DOHH2 (cell line): ENCODE measurements around the gene MYO1G.

Experiments
- H3F3A ChIP-seq: fragments of 200-600 bp; sonication (generic), shearing (Covaris generic); 2 replicates; pipeline ENCODE4 v1.6.0; 2016; ENCODE audit warnings: antibody characterized with exemption, mild to moderate bottlenecking; ENCODE audit not compliant: control insufficient read depth, insufficient read depth
- H3K27ac ChIP-seq: fragments of 200-600 bp; sonication (generic); 2 replicates; pipeline ENCODE4 v1.5.1; 2014; ENCODE audit warnings: low read depth, mild to moderate bottlenecking, low read length, moderate library complexity
- H3K27me3 ChIP-seq: fragments of 200-600 bp; sonication (generic); 2 replicates; pipeline ENCODE4 v1.6.1; 2014; ENCODE audit warnings: mild to moderate bottlenecking, low read length, mixed read lengths; ENCODE audit not compliant: control insufficient read depth
- H3K36me3 ChIP-seq: fragments of 200-600 bp; sonication (generic); 2 replicates; pipeline ENCODE4 v1.6.1; 2014; ENCODE audit warnings: mild to moderate bottlenecking, low read length, moderate library complexity, mixed read lengths; ENCODE audit not compliant: control insufficient read depth
- H3K4me1 ChIP-seq: fragments of 200-600 bp; sonication (generic); 2 replicates; pipeline ENCODE4 v1.6.1; 2014; ENCODE audit warnings: mild to moderate bottlenecking, low read length, mixed read lengths; ENCODE audit not compliant: control insufficient read depth
- H3K4me2 ChIP-seq: fragments of 200-600 bp; sonication (generic); 2 replicates; pipeline ENCODE4 v1.6.0; 2014; ENCODE audit warnings: mild to moderate bottlenecking, low read length, moderate library complexity
- H3K4me3 ChIP-seq: fragments of 200-600 bp; sonication (generic); 2 replicates; pipeline ENCODE4 v1.5.1; 2014; ENCODE audit warnings: mild to moderate bottlenecking, low read length, mixed read lengths
- H3K79me2 ChIP-seq: fragments of 200-600 bp; sonication (generic); 2 replicates; pipeline ENCODE4 v1.6.1; 2014; ENCODE audit warnings: mild to moderate bottlenecking, low read length, mixed read lengths; ENCODE audit not compliant: control insufficient read depth
- H3K9me2 ChIP-seq: fragments of 200-600 bp; sonication (generic); replicated peaks from 2 replicates; pipeline ENCODE4 v1.6.1; 2014; ENCODE audit warnings: mild to moderate bottlenecking, low read length, mixed read lengths; ENCODE audit not compliant: control insufficient read depth
- H3K9me3 ChIP-seq: fragments of 200-600 bp; sonication (generic); 2 replicates; pipeline ENCODE4 v1.6.1; 2014; ENCODE audit warnings: antibody characterized with exemption, low read length, mixed read lengths; ENCODE audit not compliant: control insufficient read depth, insufficient read depth
- H4K20me1 ChIP-seq: fragments of 200-600 bp; sonication (generic); 2 replicates; pipeline ENCODE4 v1.6.0; 2014; ENCODE audit warnings: low read depth, mild to moderate bottlenecking, antibody characterized with exemption, low read length, moderate library complexity; ENCODE audit not compliant: control insufficient read depth, insufficient read depth
- CTCF ChIP-seq: fragments of 200-600 bp; sonication (generic); IDR thresholded peaks from one replicate; pipeline ENCODE4 v1.5.1; 2014; ENCODE audit warnings: antibody characterized with exemption, mild to moderate bottlenecking, low read depth, low read length; ENCODE audit not compliant: poor library complexity, severe bottlenecking
- EZH2phosphoT487 ChIP-seq: fragments of 200-600 bp; sonication (generic); IDR thresholded peaks from 2 replicates; pipeline ENCODE4 v1.6.1; 2017; ENCODE audit warnings: borderline replicate concordance, mild to moderate bottlenecking, antibody characterized with exemption, low read length, moderate library complexity, mixed read lengths

Gene MYO1G

GRCh38 chr7:44967571-44968446 is 11.0 kb downstream of the MYO1G start:
- Histone ChIP-seq H3K36me3 (peaks cover 91% of the 10 kb centered on the region), H3K27me3 (no peaks in the 10 kb centered on the region), H3K9me3 (no peaks in the 10 kb centered on the region), H3K79me2 (no peaks in the 10 kb centered on the region; the same call in 1 of the 2 replicates), H3K4me3 (no peak overlapping the region), H3F3A (no peaks in the 10 kb centered on the region), H3K4me1 (peaks cover 48% of the 10 kb centered on the region), H4K20me1 (0 out of 2 replicates have a peak, but pooled peaks cover 3% of the 10 kb centered on the region), H3K9me2 (no peaks in the 10 kb centered on the region), H3K27ac (no peak overlapping the region), H3K4me2 (no peak overlapping the region)
- TF ChIP-seq EZH2phosphoT487 (no peak), CTCF (no peak)

GRCh38 chr7:44966731-44967538 is 11.9 kb downstream of the MYO1G start:
- Histone ChIP-seq H3K4me1 (peaks cover 39% of the 10 kb centered on the region), H3K9me3 (no peaks in the 10 kb centered on the region), H3K4me3 (no peak overlapping the region), H3K79me2 (no peaks in the 10 kb centered on the region; the same call in 1 of the 2 replicates), H4K20me1 (0 out of 2 replicates have a peak, but pooled peaks cover 3% of the 10 kb centered on the region), H3K9me2 (no peaks in the 10 kb centered on the region), H3K36me3 (peaks cover 82% of the 10 kb centered on the region), H3K4me2 (no peak overlapping the region), H3K27ac (no peak overlapping the region), H3K27me3 (no peaks in the 10 kb centered on the region), H3F3A (no peaks in the 10 kb centered on the region)
- TF ChIP-seq EZH2phosphoT487: no peak
- TF ChIP-seq CTCF: no peak

- Histone ChIP-seq H4K20me1 (0 out of 2 replicates have a peak, but pooled peaks cover 3% of the 10 kb centered on the region), H3K27me3 (no peaks in the 10 kb centered on the region), H3K27ac (no peak overlapping the region), H3F3A (no peaks in the 10 kb centered on the region), H3K9me3 (no peaks in the 10 kb centered on the region), H3K4me3 (no peak overlapping the region), H3K36me3 (peaks cover 75% of the 10 kb centered on the region), H3K79me2 (no peaks in the 10 kb centered on the region; the same call in 1 of the 2 replicates), H3K4me1 (peaks cover 32% of the 10 kb centered on the region), H3K4me2 (no peak overlapping the region), H3K9me2 (no peaks in the 10 kb centered on the region)
- TF ChIP-seq EZH2phosphoT487 (no peak), CTCF (no peak)
Measured at GRCh38 chr7:44965937-44966730, 12.7 kb downstream of the MYO1G start.
